ENCODE measurements around the gene BCO2. TPM values are rescaled to one million over a fixed set of nuclear protein-coding genes. Genes with fewer than 3 reads are reported as not detected.
"Not testable (repeated sequence)": the region's sequence is repeated elsewhere in the genome, so short reads cannot be mapped to it uniquely, and the experiment has no call there.

The BCO2 gene
- total and polyA plus RNA-seq, 9 donors: 1.2 to 11.7 (median 4.2) TPM

GRCh38 chr11:112160091-112160848 is 15.0 kb upstream of the BCO2 start:
- intact Hi-C loops (cut with DNase I): no loop called here
- Histone ChIP-seq H3K4me1 (ENCODE audit: insufficient read depth) (no peaks in the 10 kb centered on the region), H3K27ac (no peak overlapping the region), H3K4me3 (no peak overlapping the region), H3K27me3 (no peaks in the 10 kb centered on the region), H3K36me3 (no peaks in the 10 kb centered on the region), H3K9me3 (no peaks in the 10 kb centered on the region)
- TF ChIP-seq, protein P1, sequence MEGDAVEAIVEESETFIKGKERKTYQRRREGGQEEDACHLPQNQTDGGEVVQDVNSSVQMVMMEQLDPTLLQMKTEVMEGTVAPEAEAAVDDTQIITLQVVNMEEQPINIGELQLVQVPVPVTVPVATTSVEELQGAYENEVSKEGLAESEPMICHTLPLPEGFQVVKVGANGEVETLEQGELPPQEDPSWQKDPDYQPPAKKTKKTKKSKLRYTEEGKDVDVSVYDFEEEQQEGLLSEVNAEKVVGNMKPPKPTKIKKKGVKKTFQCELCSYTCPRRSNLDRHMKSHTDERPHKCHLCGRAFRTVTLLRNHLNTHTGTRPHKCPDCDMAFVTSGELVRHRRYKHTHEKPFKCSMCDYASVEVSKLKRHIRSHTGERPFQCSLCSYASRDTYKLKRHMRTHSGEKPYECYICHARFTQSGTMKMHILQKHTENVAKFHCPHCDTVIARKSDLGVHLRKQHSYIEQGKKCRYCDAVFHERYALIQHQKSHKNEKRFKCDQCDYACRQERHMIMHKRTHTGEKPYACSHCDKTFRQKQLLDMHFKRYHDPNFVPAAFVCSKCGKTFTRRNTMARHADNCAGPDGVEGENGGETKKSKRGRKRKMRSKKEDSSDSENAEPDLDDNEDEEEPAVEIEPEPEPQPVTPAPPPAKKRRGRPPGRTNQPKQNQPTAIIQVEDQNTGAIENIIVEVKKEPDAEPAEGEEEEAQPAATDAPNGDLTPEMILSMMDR (IDR thresholded peaks at IDR 0.05): no peak
- no peak for TF ChIP-seq EP300 (IDR thresholded peaks at IDR 0.05)
- no peak for TF ChIP-seq POLR2A (IDR thresholded peaks at IDR 0.05)
- DNase-seq: no peak
- WGBS, 3 donors: 59 to 87% (median 84%) methylated on average over 2 of the region's 2 CpGs

- H3K9me3 ChIP-seq: no peaks in the 10 kb centered on the region
- no peak overlapping the region for H3K27ac ChIP-seq
- TF ChIP-seq, protein P1 (IDR thresholded peaks at IDR 0.05): no peak
- TF ChIP-seq EP300 (IDR thresholded peaks at IDR 0.05) (no peak), POLR2A (IDR thresholded peaks at IDR 0.05) (no peak)
- intact Hi-C loops (cut with DNase I): no loop called here
- no peak for DNase-seq
- H3K36me3 ChIP-seq: no peaks in the 10 kb centered on the region
- no peaks in the 10 kb centered on the region for H3K27me3 ChIP-seq
- no peaks in the 10 kb centered on the region for H3K4me1 ChIP-seq (ENCODE audit: insufficient read depth)
- WGBS, 3 donors: 46 to 56% (median 52%) methylated on average over 1 of the region's 1 CpG
- no peak overlapping the region for H3K4me3 ChIP-seq
Observed at GRCh38 chr11:112161012-112161411, 14.3 kb upstream of the BCO2 start.

DNA sequence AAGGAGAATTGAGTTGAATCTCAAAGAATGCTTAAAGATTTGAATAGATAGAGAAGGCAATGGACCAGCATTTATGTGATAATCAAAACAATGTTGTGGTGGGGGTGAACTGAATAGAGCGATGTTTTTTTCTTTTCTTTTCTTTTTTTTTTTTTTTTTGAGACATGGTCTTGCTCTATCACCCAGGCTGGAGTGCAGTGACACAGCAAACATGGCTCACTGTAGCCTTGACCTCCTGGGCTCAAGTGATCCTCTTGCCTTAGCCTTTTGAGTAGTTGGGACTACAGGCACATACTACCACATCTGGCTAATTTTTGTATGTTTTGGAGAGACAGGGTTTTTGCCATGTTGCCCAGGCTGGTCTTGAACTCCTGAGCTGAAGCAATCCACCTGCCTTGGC is 13.1 kb upstream of the BCO2 start:
- H3K27ac ChIP-seq; H3K9me3 ChIP-seq; H3K36me3 ChIP-seq; H3K4me1 ChIP-seq (ENCODE audit: insufficient read depth); intact Hi-C loops (cut with DNase I); H3K27me3 ChIP-seq; DNase-seq; H3K4me3 ChIP-seq: not testable (repeated sequence)
- 93 to 100% (median 100%) methylated on average over 1 of the region's 1 CpG for WGBS, 3 donors

GRCh38 chr11:112162761-112163546 is 12.4 kb upstream of the BCO2 start:
- 82 to 88% (median 85%) methylated on average over 6 of the region's 6 CpGs for WGBS, 3 donors
- Histone ChIP-seq H3K27ac (no peak overlapping the region), H3K36me3 (no peaks in the 10 kb centered on the region), H3K4me3 (no peak overlapping the region), H3K9me3 (no peaks in the 10 kb centered on the region), H3K4me1 (ENCODE audit: insufficient read depth) (no peaks in the 10 kb centered on the region), H3K27me3 (no peaks in the 10 kb centered on the region)
- intact Hi-C loops (cut with DNase I): no loop called here
- TF ChIP-seq EP300 (IDR thresholded peaks at IDR 0.05): no peak
- no peak for DNase-seq

GRCh38 chr11:112163875-112164685 is 11.2 kb upstream of the BCO2 start, which contains the start of gene IL18:
IL18 (minus strand) TSS chr11:112164094; CDS start chr11:112155053, 9,041 bp downstream.
- 71 to 85% (median 75%) methylated on average over 12 of the region's 12 CpGs for WGBS, 3 donors
- H3K27me3 ChIP-seq: no peaks in the 10 kb centered on the region
- no peak for DNase-seq
- intact Hi-C loops (cut with DNase I): no loop called here
- TF ChIP-seq EP300 (IDR thresholded peaks at IDR 0.05): no peak
- TF ChIP-seq POLR2A (IDR thresholded peaks at IDR 0.05): no peak
- TF ChIP-seq, protein P1 (IDR thresholded peaks at IDR 0.05): no peak
- H3K4me3 ChIP-seq: no peak within 1 kb of the TSS
- no peaks in the 10 kb centered on the region for H3K4me1 ChIP-seq (ENCODE audit: insufficient read depth)
- H3K9me3 ChIP-seq: no peaks in the 10 kb centered on the region
- H3K27ac ChIP-seq: no peak within 1 kb of the TSS
- H3K36me3 ChIP-seq: no peaks in the 10 kb centered on the region

Measured in ovary (tissue), 9 donors.